ENCODE data around the gene ZNF608. TPM values are rescaled to one million over a fixed set of nuclear protein-coding genes. Genes with fewer than 3 reads are reported as not detected.

The ZNF608 gene
- total RNA-seq, 3 donors from 2014 or later: 15.7 to 82.1 (median 58.7) TPM

DNA sequence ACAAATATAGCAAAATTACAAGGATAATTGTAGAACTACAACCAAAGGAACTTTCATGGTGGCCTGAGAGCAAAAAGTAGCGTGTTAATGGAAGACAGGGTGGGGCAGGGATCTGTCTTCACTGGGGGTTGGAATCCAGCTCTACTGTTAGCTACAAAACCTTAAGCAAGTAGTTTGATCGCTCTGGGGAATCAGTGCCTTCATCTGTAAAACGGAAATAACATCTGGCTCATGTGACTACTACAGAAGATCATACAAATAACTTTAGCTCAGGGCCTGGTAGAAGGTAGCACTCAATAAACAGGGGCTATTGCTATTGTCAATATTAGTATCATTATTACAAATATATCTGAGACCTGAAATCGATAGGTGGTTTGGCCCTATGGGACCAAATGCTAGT is 40.4 kb downstream of the ZNF608 start:
- no peak overlapping the region for H3K27ac ChIP-seq
- intact Hi-C loops (cut with DNase I; ENCODE audit: low total_unique reads): no loop called here

DNA sequence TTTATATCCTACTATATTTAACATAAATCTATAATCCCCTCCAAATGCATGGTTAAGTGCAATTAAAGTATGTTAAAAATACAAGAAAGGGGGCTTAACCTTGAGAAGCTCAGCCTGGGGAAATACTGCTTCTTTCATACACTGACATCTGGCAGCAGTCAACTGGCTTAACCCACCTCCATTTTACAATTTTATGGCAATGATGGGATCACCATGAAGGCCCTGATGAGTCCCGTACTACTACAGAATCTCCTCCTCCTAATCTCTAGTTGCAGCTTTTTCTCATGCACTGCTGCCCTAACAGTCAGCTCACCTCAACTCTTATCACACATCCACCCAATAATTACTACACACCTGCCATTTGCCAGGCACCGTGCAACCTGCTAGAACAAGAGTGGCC is 40.9 kb downstream of the ZNF608 start:
- intact Hi-C loops (cut with DNase I; ENCODE audit: low total_unique reads): no loop called here

More for the DNA sequence above, 40.4 kb downstream of the ZNF608 start:
- peaks cover 0 to 11% of the 10 kb centered on the region in 2 donors for H3K4me1 ChIP-seq
- no peaks in the 10 kb centered on the region for H3K9me3 ChIP-seq
- no peaks in the 10 kb centered on the region for H3K36me3 ChIP-seq
- TF ChIP-seq, protein P1, sequence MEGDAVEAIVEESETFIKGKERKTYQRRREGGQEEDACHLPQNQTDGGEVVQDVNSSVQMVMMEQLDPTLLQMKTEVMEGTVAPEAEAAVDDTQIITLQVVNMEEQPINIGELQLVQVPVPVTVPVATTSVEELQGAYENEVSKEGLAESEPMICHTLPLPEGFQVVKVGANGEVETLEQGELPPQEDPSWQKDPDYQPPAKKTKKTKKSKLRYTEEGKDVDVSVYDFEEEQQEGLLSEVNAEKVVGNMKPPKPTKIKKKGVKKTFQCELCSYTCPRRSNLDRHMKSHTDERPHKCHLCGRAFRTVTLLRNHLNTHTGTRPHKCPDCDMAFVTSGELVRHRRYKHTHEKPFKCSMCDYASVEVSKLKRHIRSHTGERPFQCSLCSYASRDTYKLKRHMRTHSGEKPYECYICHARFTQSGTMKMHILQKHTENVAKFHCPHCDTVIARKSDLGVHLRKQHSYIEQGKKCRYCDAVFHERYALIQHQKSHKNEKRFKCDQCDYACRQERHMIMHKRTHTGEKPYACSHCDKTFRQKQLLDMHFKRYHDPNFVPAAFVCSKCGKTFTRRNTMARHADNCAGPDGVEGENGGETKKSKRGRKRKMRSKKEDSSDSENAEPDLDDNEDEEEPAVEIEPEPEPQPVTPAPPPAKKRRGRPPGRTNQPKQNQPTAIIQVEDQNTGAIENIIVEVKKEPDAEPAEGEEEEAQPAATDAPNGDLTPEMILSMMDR (IDR thresholded peaks at IDR 0.05): no peak
- no peak for DNase-seq (ENCODE audit: low spot score in 2 of 2)
- no peak overlapping the region for H3K4me3 ChIP-seq
- H3K27me3 ChIP-seq: no peaks in the 10 kb centered on the region

DNA sequence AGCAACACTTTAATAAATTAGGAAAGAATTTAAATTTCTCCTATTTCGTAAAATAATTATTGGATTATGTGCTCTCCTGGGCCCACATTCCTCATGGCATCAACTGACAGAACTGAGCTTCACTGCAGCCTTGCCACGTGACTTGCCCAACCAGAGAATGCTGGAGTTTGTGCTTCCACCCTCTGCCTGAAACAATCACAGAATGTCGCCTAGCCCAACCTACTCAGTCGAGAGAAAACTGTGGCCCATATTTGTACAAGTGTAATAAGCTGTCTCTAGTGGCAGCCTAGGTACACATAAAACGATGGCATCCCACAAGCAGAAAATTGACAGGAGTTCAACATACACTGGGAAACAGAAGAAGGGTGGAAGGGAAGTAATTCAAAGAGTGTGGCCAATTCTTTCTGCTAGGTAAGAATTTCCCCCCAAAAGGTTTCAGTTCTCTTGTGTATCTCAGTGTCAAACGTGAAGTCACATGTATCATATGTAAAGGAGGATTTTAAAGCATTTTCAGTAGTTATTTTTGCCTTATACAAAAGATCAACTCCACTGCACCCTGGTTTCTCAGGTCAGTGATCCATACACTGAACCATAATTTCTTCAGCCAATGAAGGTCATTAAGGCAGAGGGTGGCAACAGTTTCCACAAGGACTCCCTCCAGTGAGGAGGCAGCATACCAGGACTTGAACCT is 41.7 kb downstream of the ZNF608 start:
- no peak for TF ChIP-seq POLR2AphosphoS5 (IDR thresholded peaks at IDR 0.05)
- TF ChIP-seq POLR2A (IDR thresholded peaks at IDR 0.05): no peak
- TF ChIP-seq, protein P1 (IDR thresholded peaks at IDR 0.05): no peak
- no peak overlapping the region for H3K4me3 ChIP-seq
- H3K9me3 ChIP-seq: no peaks in the 10 kb centered on the region
- H3K27me3 ChIP-seq: no peaks in the 10 kb centered on the region
- intact Hi-C loops (cut with DNase I; ENCODE audit: low total_unique reads): no loop called here
- no peaks in the 10 kb centered on the region for H3K36me3 ChIP-seq
- peaks cover 0 to 11% of the 10 kb centered on the region in 2 donors for H3K4me1 ChIP-seq
- H3K27ac ChIP-seq: no peak overlapping the region
- DNase-seq (ENCODE audit: low spot score in 2 of 2): no peak

More for the DNA sequence above, 40.9 kb downstream of the ZNF608 start:
- H3K9me3 ChIP-seq: no peaks in the 10 kb centered on the region
- DNase-seq (ENCODE audit: low spot score in 2 of 2): no peak
- no peaks in the 10 kb centered on the region for H3K27me3 ChIP-seq
- no peaks in the 10 kb centered on the region for H3K36me3 ChIP-seq
- TF ChIP-seq, protein P1 (IDR thresholded peaks at IDR 0.05): no peak
- TF ChIP-seq POLR2A (IDR thresholded peaks at IDR 0.05) (no peak), POLR2AphosphoS5 (IDR thresholded peaks at IDR 0.05) (no peak)
- H3K4me3 ChIP-seq: no peak overlapping the region
- no peak overlapping the region for H3K27ac ChIP-seq
- peaks cover 0 to 11% of the 10 kb centered on the region in 2 donors for H3K4me1 ChIP-seq

DNA sequence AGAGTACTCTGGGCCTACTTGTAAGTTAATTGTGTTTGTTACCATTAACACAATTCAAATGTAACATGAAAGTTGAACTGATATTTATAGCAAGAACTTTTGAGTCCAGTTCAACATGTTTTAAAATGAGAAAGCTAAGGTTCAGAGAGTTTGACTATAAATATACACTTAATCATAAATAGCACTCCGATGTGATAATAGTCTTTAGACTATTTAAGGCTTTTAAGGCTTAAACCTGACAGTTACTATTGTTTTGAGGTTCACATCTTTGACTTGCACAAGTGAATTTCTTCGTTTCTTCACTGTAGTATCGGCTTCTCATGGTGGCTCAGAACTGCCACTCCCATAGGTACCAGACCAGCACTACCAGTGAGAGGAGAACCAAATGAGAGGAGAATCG is 42.4 kb downstream of the ZNF608 start:
- TF ChIP-seq, protein P1 (IDR thresholded peaks at IDR 0.05): no peak
- TF ChIP-seq POLR2A (IDR thresholded peaks at IDR 0.05): no peak
- TF ChIP-seq POLR2AphosphoS5 (IDR thresholded peaks at IDR 0.05): no peak

DNA sequence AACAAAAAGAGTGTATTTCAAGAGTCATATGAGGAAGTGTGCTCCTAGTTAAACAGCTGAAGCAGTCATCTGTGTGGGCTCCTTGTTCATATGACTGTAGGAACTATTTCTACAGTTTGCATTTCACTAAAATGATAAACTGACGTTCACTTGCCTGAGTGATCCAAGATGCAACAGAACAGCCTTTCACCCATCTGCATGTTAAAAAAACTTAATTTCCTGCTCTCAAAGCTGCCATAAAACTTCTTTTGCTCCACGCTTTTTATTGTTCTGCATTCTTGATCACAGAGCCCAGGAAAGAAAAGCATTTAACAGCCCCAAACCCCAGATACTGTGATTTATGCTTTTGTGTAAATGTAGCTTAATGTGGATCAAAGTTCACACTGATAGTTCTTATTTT is 43.9 kb downstream of the ZNF608 start:
- Histone ChIP-seq H3K9me3 (no peaks in the 10 kb centered on the region), H3K27me3 (no peaks in the 10 kb centered on the region), H3K36me3 (no peaks in the 10 kb centered on the region), H3K4me3 (no peak overlapping the region), H3K4me1 (peaks cover 0 to 19% of the 10 kb centered on the region in 2 donors), H3K27ac (no peak overlapping the region)
- TF ChIP-seq, protein P1 (IDR thresholded peaks at IDR 0.05): no peak
- no peak for TF ChIP-seq POLR2AphosphoS5 (IDR thresholded peaks at IDR 0.05)
- TF ChIP-seq POLR2A (IDR thresholded peaks at IDR 0.05): no peak
- intact Hi-C loops (cut with DNase I; ENCODE audit: low total_unique reads): no loop called here
- no peak for DNase-seq (ENCODE audit: low spot score in 2 of 2)

More for the DNA sequence above, 42.4 kb downstream of the ZNF608 start:
- Histone ChIP-seq H3K27ac (no peak overlapping the region), H3K4me1 (peaks cover 0 to 11% of the 10 kb centered on the region in 2 donors), H3K4me3 (no peak overlapping the region), H3K36me3 (no peaks in the 10 kb centered on the region), H3K27me3 (no peaks in the 10 kb centered on the region), H3K9me3 (no peaks in the 10 kb centered on the region)
- DNase-seq (ENCODE audit: low spot score in 2 of 2): no peak
- intact Hi-C loops (cut with DNase I; ENCODE audit: low total_unique reads): no loop called here
